GM19193 (cell line): ENCODE data around the gene PERM1.
A peak's percentile ranks its signal among the peaks of the same experiment; 100 is the strongest.

Experiments used
- POLR2A ChIP-seq: IDR thresholded peaks from 4 replicates; pipeline ENCODE4 v1.6.1; 2011; ENCODE audit not compliant: insufficient read depth, insufficient read length; ENCODE audit errors: extremely low read depth

The PERM1 gene

DNA sequence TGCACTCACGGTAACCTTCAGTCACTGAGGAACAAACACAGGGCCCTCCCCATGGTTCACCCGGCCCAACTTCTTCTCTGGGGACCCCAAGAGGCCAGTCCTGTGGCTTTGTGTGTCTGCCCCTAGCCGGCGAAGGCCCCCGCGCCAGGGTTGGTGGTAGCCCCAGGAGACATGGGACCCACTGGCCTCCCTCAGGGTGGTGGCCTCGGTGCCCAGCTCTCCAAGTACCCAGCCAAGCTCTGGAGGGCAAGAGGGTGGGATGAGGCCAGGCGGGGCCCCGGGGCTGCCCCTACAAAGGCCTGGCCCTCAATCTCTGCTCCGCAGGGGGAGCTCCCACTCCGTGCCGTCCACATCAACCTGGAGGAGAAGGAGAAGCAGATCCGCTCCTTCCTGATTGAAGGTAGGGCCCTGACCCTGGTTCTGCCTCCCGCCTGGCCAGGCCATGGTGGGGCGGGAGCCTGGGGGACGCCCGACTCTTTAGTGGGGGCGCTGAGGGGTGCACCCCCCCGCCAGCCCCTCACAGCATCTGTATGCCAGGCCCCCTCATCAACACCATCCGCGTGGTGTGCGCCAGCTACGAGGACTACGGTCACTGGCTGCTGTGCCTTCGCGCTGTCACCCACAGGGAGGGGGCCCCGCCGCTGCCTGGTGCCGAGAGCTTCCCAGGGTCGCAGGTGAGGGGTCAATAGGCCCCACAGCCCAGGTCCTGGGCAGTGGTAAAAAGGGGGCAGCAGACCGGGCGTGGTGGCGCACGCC, 10.0 kb downstream of the PERM1 start:
- TF ChIP-seq POLR2A = no peak

DNA sequence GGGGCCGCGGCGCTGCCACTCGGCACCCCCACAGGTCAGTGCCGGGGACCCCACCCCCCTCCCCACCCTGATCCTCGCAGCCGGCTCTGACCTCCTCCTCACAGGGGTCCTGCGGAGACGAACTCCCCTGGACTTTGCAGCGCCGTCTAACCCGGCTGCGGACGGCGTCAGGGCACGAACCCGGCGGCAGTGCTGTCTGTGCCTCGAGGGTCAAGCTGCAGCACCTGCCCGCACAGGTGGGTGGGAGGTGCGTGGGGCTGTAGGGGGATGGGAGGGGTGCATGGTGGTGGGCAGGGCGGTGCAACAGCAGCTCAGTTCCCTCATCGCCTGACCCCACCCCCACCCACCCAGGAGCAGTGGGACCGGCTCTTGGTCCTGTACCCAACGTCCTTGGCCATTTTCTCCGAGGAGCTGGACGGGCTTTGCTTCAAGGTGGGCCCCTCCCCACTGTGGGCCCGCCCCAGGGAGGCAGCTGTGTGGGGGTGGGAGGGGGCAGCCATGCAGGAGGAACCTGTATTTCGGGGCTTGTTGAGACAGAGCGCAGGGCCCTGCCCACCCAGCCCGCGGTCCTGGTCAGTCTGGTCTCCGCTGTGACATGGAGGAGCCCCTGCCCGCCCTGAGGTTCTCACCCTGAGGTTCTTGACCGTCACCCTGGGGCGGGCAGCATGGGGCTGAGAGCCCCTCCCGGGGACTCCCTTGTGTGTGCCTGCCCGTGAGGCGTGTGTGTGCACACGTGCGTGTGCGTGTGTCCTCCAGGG, 10.7 kb downstream of the PERM1 start:
- TF ChIP-seq POLR2A = no peak

DNA sequence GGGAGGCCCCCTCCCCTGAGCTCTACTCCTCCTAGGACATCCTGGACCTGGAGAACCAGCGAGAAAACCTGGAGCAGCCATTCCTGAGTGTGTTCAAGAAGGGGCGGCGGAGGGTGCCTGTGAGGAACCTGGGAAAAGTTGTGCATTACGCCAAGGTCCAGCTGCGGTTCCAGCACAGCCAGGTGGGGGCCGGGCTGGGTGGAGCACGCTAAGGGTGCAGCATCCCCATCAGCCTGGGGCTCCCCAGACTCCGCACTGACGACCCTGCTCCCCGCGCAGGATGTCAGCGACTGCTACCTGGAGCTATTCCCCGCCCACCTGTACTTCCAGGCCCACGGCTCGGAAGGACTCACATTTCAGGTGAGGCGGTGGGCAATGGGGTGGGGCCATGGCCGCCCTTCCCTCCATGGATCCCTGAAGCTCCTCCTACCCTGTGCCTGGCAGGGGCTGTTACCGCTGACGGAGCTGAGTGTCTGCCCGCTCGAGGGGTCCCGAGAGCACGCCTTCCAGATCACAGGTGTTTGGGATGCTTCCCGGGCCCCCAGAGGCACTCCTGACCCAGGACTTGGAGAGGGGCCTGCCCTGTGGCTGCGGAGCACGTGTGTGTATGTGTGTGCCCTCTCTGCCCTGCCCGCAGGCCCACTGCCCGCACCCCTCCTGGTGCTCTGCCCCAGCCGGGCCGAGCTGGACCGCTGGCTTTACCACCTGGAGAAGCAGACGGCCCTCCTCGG, 11.5 kb downstream of the PERM1 start:
- TF ChIP-seq POLR2A = no peak

DNA sequence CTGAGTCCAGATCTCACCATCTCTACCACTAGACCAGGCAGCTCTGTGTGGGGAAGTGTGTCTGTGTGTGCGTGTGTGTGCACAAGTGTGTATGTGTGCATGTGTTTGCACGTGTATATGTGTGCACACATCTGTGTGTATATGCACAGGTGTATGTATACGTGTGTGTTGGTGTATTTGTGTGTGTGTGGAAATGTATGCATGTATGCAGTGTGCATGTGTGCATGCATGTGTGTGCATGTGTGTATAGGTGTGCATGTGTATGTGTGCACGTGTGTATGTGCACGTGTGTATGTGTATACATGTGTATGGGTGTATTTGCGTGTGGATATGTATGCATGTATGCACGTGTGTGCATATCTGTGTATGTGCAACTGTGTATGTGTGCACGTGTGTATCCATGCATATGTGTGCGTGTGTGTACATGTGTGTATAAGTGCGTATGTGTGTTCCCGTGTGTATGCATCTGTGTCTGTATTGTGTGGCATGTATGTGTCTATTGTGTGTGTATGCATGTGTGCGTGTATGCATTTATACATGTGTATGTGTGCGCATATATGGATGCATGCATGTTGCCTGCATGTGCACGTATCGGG, 12.5 kb downstream of the PERM1 start:
- TF ChIP-seq POLR2A = no peak

DNA sequence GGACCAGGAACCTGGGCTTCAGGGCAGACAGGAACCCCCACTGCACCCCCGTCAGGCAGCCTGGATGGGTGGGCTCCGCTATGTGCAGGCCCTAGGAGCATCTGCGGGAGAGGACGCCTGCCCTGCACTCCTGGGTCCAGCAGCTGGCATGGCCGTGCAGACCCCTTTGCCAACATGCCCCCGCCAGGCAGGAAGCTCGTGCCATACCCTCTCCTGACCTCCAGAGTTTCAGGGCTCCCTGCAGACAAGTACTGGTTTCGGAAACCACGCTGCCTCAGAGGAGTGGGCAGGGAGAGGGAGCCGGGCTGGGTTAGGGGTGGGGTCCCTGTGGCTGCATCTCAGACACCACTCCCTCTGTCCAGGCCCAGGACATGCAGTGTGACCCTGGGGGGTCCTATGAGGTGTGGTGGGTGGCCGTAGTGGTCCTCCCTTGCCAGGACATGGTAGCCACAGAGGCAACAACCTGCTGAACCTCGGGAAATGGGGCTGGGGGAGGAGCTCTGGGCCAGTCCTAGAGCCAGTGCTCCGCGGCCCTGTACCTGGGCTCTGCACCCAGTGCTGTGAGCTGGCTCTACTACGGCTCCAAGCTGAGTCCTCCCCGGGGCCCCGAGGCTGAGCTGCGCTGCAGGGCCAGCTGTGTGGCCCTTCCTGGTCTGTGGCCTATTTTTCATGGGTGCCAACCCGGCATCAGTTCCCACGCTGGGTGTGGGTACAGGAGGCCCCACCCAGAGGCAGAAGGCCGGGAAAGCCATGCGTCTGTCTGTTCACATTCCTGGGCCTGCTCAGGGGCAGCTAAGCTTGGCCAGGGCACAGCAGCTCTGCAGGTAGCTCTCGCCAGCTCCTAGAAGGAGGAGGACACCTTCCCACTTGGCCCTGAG, 14.2 kb downstream of the PERM1 start:
- TF ChIP-seq POLR2A = no peak

DNA sequence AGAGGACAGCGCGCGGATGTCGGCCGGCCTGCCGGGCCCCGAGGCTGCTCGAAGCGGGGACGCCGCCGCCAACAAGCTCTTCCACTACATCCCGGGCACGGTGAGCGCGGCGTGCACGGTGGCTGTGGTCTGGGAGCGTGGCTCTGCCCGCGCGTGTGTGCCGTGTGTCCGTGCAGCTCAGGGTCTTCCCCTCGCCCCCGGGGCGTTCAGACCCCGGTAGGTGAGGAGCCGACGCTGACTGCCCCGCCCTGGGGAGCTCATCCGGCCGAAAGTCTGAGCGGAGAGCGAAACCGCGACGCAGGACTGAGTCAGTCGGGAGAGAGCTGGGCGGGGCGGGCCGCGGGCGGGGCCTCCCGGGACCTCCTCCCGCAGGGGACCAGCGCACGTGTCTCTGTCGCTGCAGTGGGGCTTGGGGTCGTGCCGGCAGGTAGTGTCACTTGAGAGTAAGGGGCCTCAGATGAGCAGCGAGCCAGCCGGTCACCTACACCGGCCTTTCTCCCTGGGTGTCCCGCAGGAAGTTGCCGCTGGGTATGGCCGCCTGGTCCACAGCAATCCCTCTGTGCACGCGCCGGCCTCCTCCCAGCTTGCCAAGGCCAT, 15.1 kb downstream of the PERM1 start:
- peak; percentile 45 for TF ChIP-seq POLR2A

DNA sequence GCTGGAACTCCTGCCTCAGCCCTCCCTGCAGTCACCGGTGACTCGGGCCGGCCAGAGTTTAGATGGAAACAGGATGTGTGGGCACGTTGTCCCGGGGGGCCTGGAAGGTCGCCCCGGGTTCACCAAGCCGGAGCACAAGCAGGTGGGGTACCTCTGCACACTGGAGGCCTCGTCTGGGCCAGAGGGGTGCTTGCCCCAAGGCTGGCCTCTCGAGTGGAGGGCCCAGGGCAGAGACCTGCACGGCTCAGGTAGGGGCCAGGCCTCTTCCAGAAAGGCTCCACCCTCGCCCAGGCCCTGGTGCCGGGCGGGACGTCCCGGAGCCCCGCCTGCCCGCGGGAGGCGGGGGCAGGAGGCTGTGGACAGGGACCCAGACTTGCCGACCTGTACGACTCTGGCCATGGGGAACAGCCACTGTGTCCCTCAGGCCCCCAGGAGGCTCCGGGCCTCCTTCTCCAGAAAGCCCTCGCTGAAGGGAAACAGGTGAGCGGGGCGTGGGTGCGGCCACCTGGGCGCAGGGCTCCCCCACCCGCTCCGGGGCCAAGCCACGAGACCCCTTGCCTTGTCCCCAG, 15.7 kb downstream of the PERM1 start, which contains the start of gene PLEKHN1:
PLEKHN1 (plus strand) TSS at position 348 of the 569 bp plus-strand sequence; CDS start at position 398, 50 bp downstream.
- no peak for TF ChIP-seq POLR2A

DNA sequence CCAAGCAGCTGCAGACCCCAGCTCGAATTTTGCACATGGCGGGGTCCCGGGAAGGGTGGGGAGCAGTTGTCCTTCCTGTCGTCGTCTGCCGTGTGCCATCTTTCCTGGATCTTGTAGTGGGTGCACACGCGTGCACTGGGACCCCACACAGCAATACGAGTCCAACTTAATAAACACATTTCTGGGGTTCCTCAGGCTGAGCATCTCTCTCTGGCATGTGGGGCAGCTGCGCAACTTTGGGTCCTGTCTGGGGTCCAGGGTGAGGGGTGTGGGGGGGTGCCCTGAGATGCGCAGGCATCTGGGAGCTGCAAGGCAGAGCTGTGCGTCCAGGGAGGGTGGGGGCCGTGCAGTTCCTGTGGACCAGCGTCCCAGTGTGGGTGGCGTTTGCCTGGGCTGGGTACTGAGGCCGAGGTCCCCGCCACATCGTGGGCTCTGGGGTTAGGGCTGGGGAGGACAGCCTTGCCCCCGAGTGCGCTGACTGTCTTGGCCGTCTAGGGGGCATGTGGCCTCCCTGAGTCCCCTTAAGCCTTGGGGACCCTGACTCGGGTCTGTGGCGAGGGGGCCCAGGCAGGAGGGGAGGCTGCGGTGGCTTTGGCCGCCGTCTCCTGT, 16.3 kb downstream of the PERM1 start:
- TF ChIP-seq POLR2A = no peak

DNA sequence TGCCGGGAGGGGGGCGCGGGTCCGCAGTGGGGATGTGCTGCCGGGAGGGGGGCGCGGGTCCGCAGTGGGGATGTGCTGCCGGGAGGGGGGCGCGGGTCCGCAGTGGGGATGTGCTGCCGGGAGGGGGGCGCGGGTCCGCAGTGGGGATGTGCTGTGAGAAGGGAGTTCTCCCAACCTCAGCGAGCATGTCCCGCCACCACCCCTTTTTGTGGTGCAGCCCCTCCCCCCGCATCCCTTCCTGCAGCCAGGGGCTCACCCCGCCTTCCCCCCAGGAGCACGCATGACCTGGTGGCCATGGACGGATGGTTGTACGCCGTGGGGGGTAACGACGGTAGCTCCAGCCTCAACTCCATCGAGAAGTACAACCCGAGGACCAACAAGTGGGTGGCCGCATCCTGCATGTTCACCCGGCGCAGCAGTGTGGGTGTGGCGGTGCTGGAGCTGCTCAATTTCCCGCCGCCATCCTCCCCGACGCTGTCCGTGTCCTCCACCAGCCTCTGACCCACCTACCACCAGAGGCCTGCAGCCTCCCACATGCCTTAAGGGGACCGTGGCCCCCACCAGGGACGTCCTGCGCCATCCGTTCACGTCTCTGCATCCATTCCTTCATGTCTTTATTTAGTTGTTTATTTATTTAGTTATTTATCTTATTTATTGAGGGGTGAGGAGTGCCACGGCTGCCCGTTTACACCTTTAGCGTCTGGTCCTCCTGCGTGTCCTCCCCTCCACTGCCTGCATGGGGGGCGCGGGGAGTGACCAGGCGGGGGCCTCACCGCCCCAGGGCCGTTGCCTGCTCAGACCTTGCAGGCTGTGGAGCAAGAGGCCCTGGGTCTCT, 17.0 kb downstream of the PERM1 start:
- no peak for TF ChIP-seq POLR2A

DNA sequence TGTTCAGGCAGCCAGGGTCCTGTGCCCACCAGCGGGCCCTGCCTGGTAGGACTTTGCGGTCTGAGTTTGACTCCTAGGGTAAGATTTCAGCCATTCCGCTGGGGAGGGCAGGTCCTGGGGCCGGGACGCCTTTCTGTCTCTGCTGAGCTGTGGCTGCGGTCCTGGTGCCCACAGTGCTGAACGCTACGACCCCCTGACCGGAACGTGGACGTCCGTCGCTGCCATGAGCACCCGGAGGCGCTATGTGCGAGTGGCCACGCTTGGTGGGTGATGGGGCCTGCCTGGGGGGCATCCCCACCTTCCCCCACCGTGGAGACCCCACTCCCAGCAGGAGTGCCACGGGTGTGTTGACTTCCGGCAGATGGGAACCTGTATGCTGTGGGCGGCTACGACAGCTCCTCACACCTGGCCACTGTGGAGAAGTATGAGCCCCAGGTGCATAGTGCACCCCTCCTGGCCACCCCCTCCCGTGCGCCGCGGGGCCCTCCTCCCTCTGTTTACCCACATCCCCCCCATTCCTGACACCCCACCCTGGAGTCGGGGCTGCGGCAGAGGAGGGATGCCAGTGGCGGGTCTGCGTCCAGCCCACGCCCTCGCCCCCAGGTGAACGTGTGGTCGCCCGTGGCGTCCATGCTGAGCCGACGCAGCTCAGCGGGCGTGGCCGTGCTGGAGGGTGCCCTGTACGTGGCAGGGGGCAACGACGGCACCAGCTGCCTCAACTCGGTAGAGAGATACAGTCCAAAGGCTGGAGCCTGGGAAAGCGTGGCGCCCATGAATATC, 18.0 kb downstream of the PERM1 start:
- no peak for TF ChIP-seq POLR2A

DNA sequence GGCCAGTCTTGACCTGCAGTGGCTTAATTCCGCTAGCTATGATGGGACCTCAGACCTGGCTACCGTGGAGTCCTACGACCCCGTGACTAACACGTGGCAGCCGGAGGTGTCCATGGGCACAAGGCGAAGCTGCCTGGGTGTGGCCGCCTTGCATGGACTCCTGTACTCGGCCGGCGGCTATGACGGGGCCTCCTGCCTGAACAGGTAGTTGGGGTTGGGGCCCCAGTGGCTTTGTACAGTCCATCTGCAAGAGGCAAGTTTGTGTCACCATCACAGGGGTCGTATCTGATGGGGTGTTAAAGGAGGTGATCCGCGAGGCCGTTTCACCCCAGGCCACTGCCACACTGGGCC, 18.6 kb downstream of the PERM1 start:
- no peak for TF ChIP-seq POLR2A
